SK-N-SH (cell line): ENCODE data around the gene EPHA3.

Experiments used
- CTCF ChIP-seq: fragments of 200-600 bp; sonication (generic); IDR thresholded peaks from 2 replicates; pipeline ENCODE4 v1.6.1; 2017; ENCODE audit warnings: antibody characterized with exemption, mild to moderate bottlenecking, moderate library complexity
- EP300 ChIP-seq, 2 experiments: IDR thresholded peaks; 2 replicates each; pipeline versions ENCODE4 v1.4.0 to v1.6.1; 2012; ENCODE audit warnings: borderline replicate concordance in 1 of 2, low read depth in 1 of 2, low read length in 1 of 2

DNA sequence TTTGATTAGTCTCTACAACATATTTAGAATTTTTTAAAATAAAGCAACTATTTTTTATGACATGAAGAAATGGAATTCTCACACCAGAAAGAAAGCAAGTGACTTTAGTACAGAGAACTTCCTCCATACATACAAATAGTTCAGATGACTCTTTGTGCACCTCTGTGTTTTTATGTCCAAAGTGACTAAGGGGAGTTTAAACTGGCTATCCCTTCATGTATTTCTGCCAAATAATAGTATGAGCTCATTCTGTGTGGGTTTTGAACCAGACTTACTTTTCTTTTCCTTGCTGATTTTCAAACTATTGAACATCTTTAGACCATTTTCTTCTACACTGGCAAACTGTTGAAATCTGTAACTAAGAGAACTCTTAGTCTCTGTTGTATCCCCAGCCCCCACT lies 196.3 kb downstream of the EPHA3 start:
- no peak for TF ChIP-seq CTCF
- no peak for TF ChIP-seq EP300 (IDR thresholded peaks at IDR 0.05; ENCODE audit: borderline replicate concordance in 1 of 2, low read depth in 1 of 2, low read length in 1 of 2)
